ENCODE data around the gene TDRD12.

DNA sequence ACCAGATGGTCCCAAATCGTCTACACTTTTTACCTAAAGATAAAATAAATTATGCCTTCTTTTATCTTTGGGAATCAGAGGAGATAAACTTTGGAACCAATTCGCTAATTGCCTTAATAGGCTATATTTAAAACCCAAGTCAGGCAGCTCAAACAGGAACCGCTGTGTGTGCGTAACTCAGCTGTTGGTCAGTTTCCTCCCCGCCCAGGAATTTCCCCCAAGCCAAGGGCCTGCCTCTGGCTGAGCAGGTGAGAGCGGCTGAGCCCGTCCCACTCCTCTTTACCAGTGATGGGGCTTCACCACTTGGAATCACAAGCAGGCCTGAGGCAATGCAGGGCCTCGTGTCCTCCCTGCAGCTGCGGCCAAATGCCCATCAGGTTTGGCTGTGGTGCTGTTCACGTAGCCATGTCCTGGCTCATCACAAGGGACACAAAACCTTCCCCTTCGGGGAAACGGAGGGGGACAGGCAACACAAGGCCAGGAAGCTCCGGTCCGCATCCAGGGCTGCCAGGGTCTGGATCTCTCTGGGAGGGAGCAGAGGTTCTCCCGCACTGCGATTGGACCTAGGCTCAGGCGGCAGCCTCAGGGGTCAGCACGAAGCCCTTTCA lies 150.5 kb downstream of the TDRD12 start:
- TF ChIP-seq, protein P1, sequence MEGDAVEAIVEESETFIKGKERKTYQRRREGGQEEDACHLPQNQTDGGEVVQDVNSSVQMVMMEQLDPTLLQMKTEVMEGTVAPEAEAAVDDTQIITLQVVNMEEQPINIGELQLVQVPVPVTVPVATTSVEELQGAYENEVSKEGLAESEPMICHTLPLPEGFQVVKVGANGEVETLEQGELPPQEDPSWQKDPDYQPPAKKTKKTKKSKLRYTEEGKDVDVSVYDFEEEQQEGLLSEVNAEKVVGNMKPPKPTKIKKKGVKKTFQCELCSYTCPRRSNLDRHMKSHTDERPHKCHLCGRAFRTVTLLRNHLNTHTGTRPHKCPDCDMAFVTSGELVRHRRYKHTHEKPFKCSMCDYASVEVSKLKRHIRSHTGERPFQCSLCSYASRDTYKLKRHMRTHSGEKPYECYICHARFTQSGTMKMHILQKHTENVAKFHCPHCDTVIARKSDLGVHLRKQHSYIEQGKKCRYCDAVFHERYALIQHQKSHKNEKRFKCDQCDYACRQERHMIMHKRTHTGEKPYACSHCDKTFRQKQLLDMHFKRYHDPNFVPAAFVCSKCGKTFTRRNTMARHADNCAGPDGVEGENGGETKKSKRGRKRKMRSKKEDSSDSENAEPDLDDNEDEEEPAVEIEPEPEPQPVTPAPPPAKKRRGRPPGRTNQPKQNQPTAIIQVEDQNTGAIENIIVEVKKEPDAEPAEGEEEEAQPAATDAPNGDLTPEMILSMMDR (IDR thresholded peaks at IDR 0.05), result no peak
- TF ChIP-seq, protein P2, sequence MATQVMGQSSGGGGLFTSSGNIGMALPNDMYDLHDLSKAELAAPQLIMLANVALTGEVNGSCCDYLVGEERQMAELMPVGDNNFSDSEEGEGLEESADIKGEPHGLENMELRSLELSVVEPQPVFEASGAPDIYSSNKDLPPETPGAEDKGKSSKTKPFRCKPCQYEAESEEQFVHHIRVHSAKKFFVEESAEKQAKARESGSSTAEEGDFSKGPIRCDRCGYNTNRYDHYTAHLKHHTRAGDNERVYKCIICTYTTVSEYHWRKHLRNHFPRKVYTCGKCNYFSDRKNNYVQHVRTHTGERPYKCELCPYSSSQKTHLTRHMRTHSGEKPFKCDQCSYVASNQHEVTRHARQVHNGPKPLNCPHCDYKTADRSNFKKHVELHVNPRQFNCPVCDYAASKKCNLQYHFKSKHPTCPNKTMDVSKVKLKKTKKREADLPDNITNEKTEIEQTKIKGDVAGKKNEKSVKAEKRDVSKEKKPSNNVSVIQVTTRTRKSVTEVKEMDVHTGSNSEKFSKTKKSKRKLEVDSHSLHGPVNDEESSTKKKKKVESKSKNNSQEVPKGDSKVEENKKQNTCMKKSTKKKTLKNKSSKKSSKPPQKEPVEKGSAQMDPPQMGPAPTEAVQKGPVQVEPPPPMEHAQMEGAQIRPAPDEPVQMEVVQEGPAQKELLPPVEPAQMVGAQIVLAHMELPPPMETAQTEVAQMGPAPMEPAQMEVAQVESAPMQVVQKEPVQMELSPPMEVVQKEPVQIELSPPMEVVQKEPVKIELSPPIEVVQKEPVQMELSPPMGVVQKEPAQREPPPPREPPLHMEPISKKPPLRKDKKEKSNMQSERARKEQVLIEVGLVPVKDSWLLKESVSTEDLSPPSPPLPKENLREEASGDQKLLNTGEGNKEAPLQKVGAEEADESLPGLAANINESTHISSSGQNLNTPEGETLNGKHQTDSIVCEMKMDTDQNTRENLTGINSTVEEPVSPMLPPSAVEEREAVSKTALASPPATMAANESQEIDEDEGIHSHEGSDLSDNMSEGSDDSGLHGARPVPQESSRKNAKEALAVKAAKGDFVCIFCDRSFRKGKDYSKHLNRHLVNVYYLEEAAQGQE (IDR thresholded peaks at IDR 0.05; ENCODE audit: insufficient read depth in 1 of 2, low read depth in 2 of 2, low read length in 1 of 2), result no peak
- TF ChIP-seq POLR2AphosphoS5 (IDR thresholded peaks at IDR 0.05; ENCODE audit: low read depth, low read length) (no peak), TCF7L2 (IDR thresholded peaks at IDR 0.05; ENCODE audit: low read depth, low read length) (no peak)

All from Panc1 (cell line).